ENCODE results near the gene PKD1L1.
"Not testable (repeated sequence)": the region's sequence is repeated elsewhere in the genome, so short reads cannot be mapped to it uniquely, and the experiment has no call there.

The PKD1L1 gene

GRCh38 chr7:47937711-47938573 is 10.3 kb downstream of the PKD1L1 start:
- no peak for DNase-seq (ENCODE audit: low read depth in 3 of 3, low spot score in 1 of 3)

- no peak for DNase-seq (ENCODE audit: low read depth in 3 of 3, low spot score in 1 of 3)
Measured at GRCh38 chr7:47937065-47937687, 11.1 kb downstream of the PKD1L1 start.

GRCh38 chr7:47936323-47936722 is 11.9 kb downstream of the PKD1L1 start:
- no peak for DNase-seq (ENCODE audit: low read depth in 3 of 3, low spot score in 1 of 3)

GRCh38 chr7:47935336-47935735 is 12.9 kb downstream of the PKD1L1 start:
- DNase-seq (ENCODE audit: low read depth in 3 of 3, low spot score in 1 of 3): no peak

- DNase-seq (ENCODE audit: low read depth in 3 of 3, low spot score in 1 of 3): no peak
Measured at GRCh38 chr7:47934831-47935230, 13.4 kb downstream of the PKD1L1 start.

GRCh38 chr7:47933215-47933614 is 15.1 kb downstream of the PKD1L1 start:
- no peak for DNase-seq (ENCODE audit: low read depth in 3 of 3, low spot score in 1 of 3)

GRCh38 chr7:47932466-47933037 is 15.7 kb downstream of the PKD1L1 start:
- DNase-seq (ENCODE audit: low read depth in 3 of 3, low spot score in 1 of 3): no peak

GRCh38 chr7:47932016-47932415 is 16.2 kb downstream of the PKD1L1 start:
- no peak for DNase-seq (ENCODE audit: low read depth in 3 of 3, low spot score in 1 of 3)

GRCh38 chr7:47931005-47932004 is 17.0 kb downstream of the PKD1L1 start:
- DNase-seq (ENCODE audit: low read depth in 3 of 3, low spot score in 1 of 3): no peak

GRCh38 chr7:47924266-47924665 is 24.0 kb downstream of the PKD1L1 start:
- no peak for DNase-seq (ENCODE audit: low read depth in 3 of 3, low spot score in 1 of 3)

GRCh38 chr7:47923081-47923875 is 25.0 kb downstream of the PKD1L1 start:
- not testable (repeated sequence) for DNase-seq (ENCODE audit: low read depth in 3 of 3, low spot score in 1 of 3)

GRCh38 chr7:47916514-47916913 is 31.8 kb downstream of the PKD1L1 start:
- not testable (repeated sequence) for DNase-seq (ENCODE audit: low read depth in 3 of 3, low spot score in 1 of 3)

- no peak for DNase-seq (ENCODE audit: low read depth in 3 of 3, low spot score in 1 of 3)
Measured at GRCh38 chr7:47915616-47915976, 32.7 kb downstream of the PKD1L1 start.

- DNase-seq (ENCODE audit: low read depth in 3 of 3, low spot score in 1 of 3): no peak
Measured at GRCh38 chr7:47914717-47915615, 33.3 kb downstream of the PKD1L1 start.

- no peak for DNase-seq (ENCODE audit: low read depth in 3 of 3, low spot score in 1 of 3)
Measured at GRCh38 chr7:47912332-47912731, 35.9 kb downstream of the PKD1L1 start.

GRCh38 chr7:47908720-47909119 is 39.5 kb downstream of the PKD1L1 start:
- no peak for DNase-seq (ENCODE audit: low read depth in 3 of 3, low spot score in 1 of 3)

GRCh38 chr7:47907981-47908616 is 40.2 kb downstream of the PKD1L1 start:
- DNase-seq (ENCODE audit: low read depth in 3 of 3, low spot score in 1 of 3): no peak

- DNase-seq (ENCODE audit: low read depth in 3 of 3, low spot score in 1 of 3): no peak
Measured at GRCh38 chr7:47906883-47907282, 41.4 kb downstream of the PKD1L1 start.
